BLaER1 treated with 17β-estradiol and CSF1 and Interleukin-3, amounts not matched to agents 10 nM and 100 nM (cell line): ENCODE measurements around the gene GNL2.

Experiments used
- H3K27ac ChIP-seq, 11 experiments: shearing (Covaris generic); formaldehyde crosslinking; 2 replicates each; pipeline ENCODE4 v1.8.1; 2022
- H3K27me3 ChIP-seq, 11 experiments: shearing (Covaris generic); formaldehyde crosslinking; 2 replicates each; pipeline ENCODE4 v1.8.1; 2022
- H3K36me3 ChIP-seq, 11 experiments: shearing (Covaris generic); formaldehyde crosslinking; 2 replicates each; pipeline ENCODE4 v1.8.1; 2022
- H3K4me1 ChIP-seq, 10 experiments: shearing (Covaris generic); formaldehyde crosslinking; 2 replicates each; pipeline ENCODE4 v1.8.1; 2022
- H3K4me2 ChIP-seq, 11 experiments: shearing (Covaris generic); formaldehyde crosslinking; 2 replicates each; pipeline ENCODE4 v1.8.1; 2022
- H3K4me3 ChIP-seq, 10 experiments: shearing (Covaris generic); formaldehyde crosslinking; 2 replicates each; pipeline ENCODE4 v1.8.1; 2022
- H3K9ac ChIP-seq, 11 experiments: shearing (Covaris generic); formaldehyde crosslinking; 2 replicates each; pipeline ENCODE4 v1.8.1; 2022
- H3K9me3 ChIP-seq, 11 experiments: shearing (Covaris generic); formaldehyde crosslinking; replicated peaks in 1 of 11; 2 replicates each; pipeline ENCODE4 v1.8.1; 2022
- H4K20me1 ChIP-seq, 11 experiments: shearing (Covaris generic); formaldehyde crosslinking; 2 replicates each; pipeline ENCODE4 v1.8.1; 2022
- Cebpa-rat ChIP-seq, 11 experiments: shearing (Covaris generic); IDR thresholded peaks; 2 replicates each; pipeline ENCODE4 v1.8.1; 2022

Gene GNL2

GRCh38 chr1:37631036-37631435 is 35.3 kb upstream of the GNL2 start:
- Histone ChIP-seq H3K9me3 (no peaks in the 10 kb centered on the region), H3K36me3 (no peaks in the 10 kb centered on the region), H3K4me3 (no peak overlapping the region), H4K20me1 (peaks cover 0 to 28% (median 12%) of the 10 kb centered on the region in 11 experiments; a peak in 11 of 22 replicates), H3K4me1 (peaks cover 17 to 31% (median 20%) of the 10 kb centered on the region in 10 experiments; a peak in 19 of 20 replicates), H3K27ac (no peak overlapping the region), H3K27me3 (peaks cover 57 to 76% (median 69%) of the 10 kb centered on the region in 11 experiments), H3K4me2 (no peak overlapping the region), H3K9ac (no peak overlapping the region)
- no peak for TF ChIP-seq Cebpa-rat (IDR thresholded peaks at IDR 0.05)

DNA sequence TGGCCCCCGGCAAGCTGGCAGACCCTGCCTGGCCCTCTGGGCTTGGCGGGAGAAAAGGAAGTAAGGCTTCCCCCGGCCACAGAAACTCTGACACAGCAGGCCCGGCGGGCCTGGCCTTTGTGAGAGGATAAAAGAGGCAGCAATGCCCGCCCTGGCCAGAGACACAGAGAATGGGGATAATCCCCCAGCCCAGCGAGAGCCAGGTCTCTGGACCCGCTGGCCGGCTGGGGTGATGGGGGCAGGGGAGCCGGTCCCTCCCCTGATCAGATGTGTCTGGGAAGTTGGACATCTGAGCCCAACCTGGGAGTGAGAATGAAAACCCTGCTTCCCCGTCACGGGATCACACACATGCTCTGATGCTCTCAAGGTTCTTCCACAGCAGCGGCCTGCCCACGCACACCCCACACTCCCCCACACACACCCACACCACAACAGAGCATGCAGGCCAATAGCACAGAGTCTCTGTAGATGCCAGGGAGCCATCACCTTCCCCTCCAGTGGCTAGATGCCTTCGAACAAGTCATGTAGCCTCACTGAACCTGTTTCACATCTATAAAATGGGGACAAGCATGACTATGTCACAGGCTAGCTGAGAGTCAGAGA is 34.8 kb upstream of the GNL2 start:
- H3K36me3 ChIP-seq, result no peaks in the 10 kb centered on the region
- peaks cover 0 to 28% (median 12%) of the 10 kb centered on the region in 11 experiments; a peak in 10 of 22 replicates for H4K20me1 ChIP-seq
- no peak overlapping the region for H3K9ac ChIP-seq
- peaks cover 52 to 72% (median 64%) of the 10 kb centered on the region in 11 experiments for H3K27me3 ChIP-seq
- no peaks in the 10 kb centered on the region for H3K9me3 ChIP-seq
- peaks cover 17 to 31% (median 20%) of the 10 kb centered on the region in 10 experiments; a peak in 19 of 20 replicates for H3K4me1 ChIP-seq
- no peak for TF ChIP-seq Cebpa-rat (IDR thresholded peaks at IDR 0.05)
- H3K4me2 ChIP-seq, result peak overlapping the region in 2 of 11 experiments; percentile 4 to 14; a peak in 2 of 22 replicates
- H3K4me3 ChIP-seq, result no peak overlapping the region
- no peak overlapping the region for H3K27ac ChIP-seq

DNA sequence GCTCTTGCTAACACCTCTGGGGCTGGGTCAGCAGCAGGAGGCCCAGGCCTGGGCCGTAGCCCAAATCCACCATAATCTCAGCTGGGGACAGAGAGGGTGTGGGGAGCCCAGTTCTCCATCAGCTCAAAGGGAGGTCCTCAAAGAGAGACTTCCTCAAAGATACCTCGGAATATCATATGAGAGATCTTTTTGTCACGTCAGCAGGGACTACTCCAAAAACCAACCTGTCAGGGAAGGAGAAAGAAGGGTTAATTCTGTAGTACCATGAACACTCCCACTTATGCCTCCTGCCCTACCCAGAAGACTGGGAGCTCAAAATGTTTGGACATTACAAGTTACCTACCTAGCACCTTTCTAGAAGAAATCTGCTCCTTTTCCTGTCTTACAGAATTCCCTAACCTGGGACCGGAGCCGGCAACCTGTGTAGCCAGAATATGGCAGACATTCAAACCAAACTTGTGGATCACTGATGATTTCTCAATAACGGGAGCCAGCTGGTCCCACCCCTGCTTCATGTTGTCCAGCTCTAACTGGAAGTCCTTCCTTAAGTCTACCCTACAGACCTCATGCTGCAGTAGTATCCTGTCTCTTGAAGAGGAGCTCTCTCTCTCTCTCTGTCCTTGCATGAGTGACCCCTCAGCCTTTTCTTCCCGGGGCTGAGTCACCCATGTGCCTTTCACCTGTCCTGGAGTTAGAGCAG is 34.1 kb upstream of the GNL2 start:
- H3K4me2 ChIP-seq, result peak overlapping the region in 4 of 11 experiments; percentile 14 to 62 (median 55); a peak in 2 of 22 replicates
- H3K9ac ChIP-seq, result no peak overlapping the region
- H4K20me1 ChIP-seq, result peaks cover 0 to 24% (median 10%) of the 10 kb centered on the region in 11 experiments; a peak in 10 of 22 replicates
- H3K27me3 ChIP-seq, result peaks cover 46 to 65% (median 57%) of the 10 kb centered on the region in 11 experiments
- H3K4me1 ChIP-seq, result peaks cover 17 to 31% (median 20%) of the 10 kb centered on the region in 10 experiments; a peak in 19 of 20 replicates
- no peak overlapping the region for H3K4me3 ChIP-seq
- no peak overlapping the region for H3K27ac ChIP-seq
- TF ChIP-seq Cebpa-rat (IDR thresholded peaks at IDR 0.05), result no peak
- H3K9me3 ChIP-seq, result no peaks in the 10 kb centered on the region
- no peaks in the 10 kb centered on the region for H3K36me3 ChIP-seq

GRCh38 chr1:37629008-37629407 is 33.3 kb upstream of the GNL2 start:
- H3K9me3 ChIP-seq, result no peaks in the 10 kb centered on the region
- H3K4me2 ChIP-seq, result peak overlapping the region in 9 of 11 experiments; percentile 50 to 71 (median 58); a peak in 15 of 22 replicates
- no peak overlapping the region for H3K27ac ChIP-seq
- no peaks in the 10 kb centered on the region for H3K36me3 ChIP-seq
- no peak overlapping the region for H3K9ac ChIP-seq
- peaks cover 37 to 56% (median 49%) of the 10 kb centered on the region in 11 experiments for H3K27me3 ChIP-seq
- peaks cover 0 to 16% (median 6%) of the 10 kb centered on the region in 11 experiments; a peak in 7 of 22 replicates for H4K20me1 ChIP-seq
- TF ChIP-seq Cebpa-rat (IDR thresholded peaks at IDR 0.05), result no peak
- peaks cover 13 to 26% (median 18%) of the 10 kb centered on the region in 10 experiments; a peak in 19 of 20 replicates for H3K4me1 ChIP-seq
- no peak overlapping the region for H3K4me3 ChIP-seq

DNA sequence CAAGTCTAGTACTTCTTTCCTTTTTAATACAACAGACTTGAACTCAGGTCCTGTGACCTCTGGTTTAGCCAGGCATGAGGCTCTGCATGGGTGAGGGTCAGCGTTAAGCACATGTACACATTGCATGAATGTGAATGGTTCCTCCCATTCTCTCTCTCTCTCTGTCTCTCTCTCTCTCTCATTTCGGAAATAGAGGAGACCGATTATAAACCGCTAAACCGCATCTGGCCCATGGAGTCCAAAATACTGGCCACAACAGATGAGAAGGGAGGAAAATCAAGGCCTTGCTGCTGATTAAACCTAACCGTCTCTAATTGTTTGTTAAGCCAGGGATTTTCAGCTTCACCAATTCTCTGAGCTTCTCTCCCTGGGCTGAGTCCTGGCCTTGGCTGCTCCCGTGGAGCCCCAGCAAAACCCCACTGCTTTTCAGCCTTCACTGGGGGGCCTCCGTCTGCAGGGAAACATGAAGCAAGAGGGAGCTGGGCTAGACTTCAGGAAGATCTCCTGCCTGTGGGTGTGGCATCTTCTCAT is 32.4 kb upstream of the GNL2 start:
- Histone ChIP-seq H3K4me1 (peaks cover 13 to 26% (median 18%) of the 10 kb centered on the region in 10 experiments; a peak in 19 of 20 replicates), H3K27me3 (peaks cover 28 to 47% (median 40%) of the 10 kb centered on the region in 11 experiments), H4K20me1 (peaks cover 0 to 6% (median 0%) of the 10 kb centered on the region in 11 experiments; a peak in 5 of 22 replicates), H3K4me2 (peak overlapping the region; percentile 29 to 71 (median 55); a peak in 20 of 22 replicates), H3K27ac (no peak overlapping the region), H3K9ac (no peak overlapping the region; a peak in 1 of 22 replicates), H3K9me3 (no peaks in the 10 kb centered on the region), H3K36me3 (no peaks in the 10 kb centered on the region), H3K4me3 (no peak overlapping the region)
- no peak for TF ChIP-seq Cebpa-rat (IDR thresholded peaks at IDR 0.05)

DNA sequence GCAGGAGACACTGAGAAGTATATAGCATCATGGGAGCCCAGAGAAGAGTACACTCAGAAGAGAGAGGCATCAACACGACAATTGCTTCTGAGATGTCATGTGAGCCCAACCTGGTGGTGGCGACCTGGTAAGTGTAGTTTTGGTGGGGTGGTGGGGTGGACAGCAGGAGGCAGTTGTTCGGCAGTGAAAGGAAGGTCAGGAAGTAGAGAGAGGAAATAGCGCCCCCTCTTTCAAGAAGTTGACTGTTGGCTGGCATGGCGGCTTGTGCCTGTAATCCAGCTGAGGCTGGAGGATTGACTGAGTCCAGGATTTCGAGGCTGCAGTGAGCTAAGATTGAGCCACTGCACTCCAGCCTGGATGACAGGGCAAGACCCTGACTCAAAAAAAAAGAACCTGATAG is 26.4 kb upstream of the GNL2 start:
- Histone ChIP-seq H3K9ac (no peak overlapping the region), H3K27me3 (peaks cover 0 to 13% (median 0%) of the 10 kb centered on the region in 11 experiments; a peak in 5 of 22 replicates), H3K9me3 (no peaks in the 10 kb centered on the region), H3K4me3 (no peak overlapping the region), H3K4me1 (peaks cover 0 to 3% (median 0%) of the 10 kb centered on the region in 10 experiments; a peak in 1 of 20 replicates), H3K4me2 (no peak overlapping the region), H3K36me3 (no peaks in the 10 kb centered on the region), H4K20me1 (no peaks in the 10 kb centered on the region; a peak in 3 of 22 replicates), H3K27ac (no peak overlapping the region)
- no peak for TF ChIP-seq Cebpa-rat (IDR thresholded peaks at IDR 0.05)

GRCh38 chr1:37621326-37621870 is 25.7 kb upstream of the GNL2 start:
- Histone ChIP-seq H3K36me3 (no peaks in the 10 kb centered on the region), H3K4me3 (no peak overlapping the region), H4K20me1 (no peaks in the 10 kb centered on the region; a peak in 3 of 22 replicates), H3K9ac (no peak overlapping the region), H3K27ac (no peak overlapping the region), H3K4me2 (no peak overlapping the region), H3K27me3 (peaks cover 0 to 8% (median 0%) of the 10 kb centered on the region in 11 experiments; a peak in 4 of 22 replicates), H3K9me3 (no peaks in the 10 kb centered on the region), H3K4me1 (no peaks in the 10 kb centered on the region)
- no peak for TF ChIP-seq Cebpa-rat (IDR thresholded peaks at IDR 0.05)

DNA sequence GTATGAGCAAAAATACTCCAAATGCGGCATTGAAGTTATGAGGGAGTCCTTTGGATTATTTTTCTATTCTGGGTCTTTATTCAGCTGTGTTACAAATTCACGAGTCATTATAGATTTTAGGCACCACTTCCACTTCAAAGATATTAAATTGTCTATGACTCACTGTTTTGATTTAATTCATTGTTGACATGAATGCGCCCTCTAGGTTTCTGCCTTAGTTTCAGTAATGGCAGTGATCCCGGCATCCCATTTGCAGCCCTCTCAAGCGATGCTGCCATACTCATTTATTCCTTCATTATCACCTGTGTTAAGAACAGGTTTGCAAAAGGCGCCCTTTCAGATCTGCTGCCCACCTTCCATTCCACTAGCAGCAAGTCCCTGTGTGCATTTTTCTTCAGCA is 25.0 kb upstream of the GNL2 start:
- no peak overlapping the region for H3K4me2 ChIP-seq
- no peaks in the 10 kb centered on the region for H3K9me3 ChIP-seq
- H3K27ac ChIP-seq, result no peak overlapping the region
- no peak overlapping the region for H3K4me3 ChIP-seq
- no peaks in the 10 kb centered on the region for H3K36me3 ChIP-seq
- no peak for TF ChIP-seq Cebpa-rat (IDR thresholded peaks at IDR 0.05)
- no peak overlapping the region for H3K9ac ChIP-seq
- H3K27me3 ChIP-seq, result peaks cover 0 to 8% (median 0%) of the 10 kb centered on the region in 11 experiments; a peak in 3 of 22 replicates
- H3K4me1 ChIP-seq, result no peaks in the 10 kb centered on the region
- H4K20me1 ChIP-seq, result no peaks in the 10 kb centered on the region; a peak in 3 of 22 replicates

- no peak for TF ChIP-seq Cebpa-rat (IDR thresholded peaks at IDR 0.05)
- H4K20me1 ChIP-seq, result no peaks in the 10 kb centered on the region; a peak in 3 of 22 replicates
- peaks cover 0 to 10% (median 0%) of the 10 kb centered on the region in 11 experiments; a peak in 4 of 22 replicates for H3K27me3 ChIP-seq
- no peaks in the 10 kb centered on the region for H3K4me1 ChIP-seq
- H3K27ac ChIP-seq, result no peak overlapping the region
- H3K4me3 ChIP-seq, result no peak overlapping the region
- no peaks in the 10 kb centered on the region for H3K9me3 ChIP-seq
- no peak overlapping the region for H3K9ac ChIP-seq
- no peaks in the 10 kb centered on the region for H3K36me3 ChIP-seq
- no peak overlapping the region for H3K4me2 ChIP-seq
Measured at GRCh38 chr1:37616330-37616729, 20.6 kb upstream of the GNL2 start.
